GM12892 (cell line): ENCODE results near the gene ZNF407.

ENCODE experiments used
- POLR2A ChIP-seq: IDR thresholded peaks from 2 replicates; pipeline ENCODE4 v1.6.1; 2011; ENCODE audit warnings: low read depth, low read length, control low read depth
- TAF1 ChIP-seq: IDR thresholded peaks from 2 replicates; pipeline ENCODE4 v1.6.1; 2011; ENCODE audit warnings: low read depth, mild to moderate bottlenecking, control low read depth, low read length, borderline replicate concordance

DNA sequence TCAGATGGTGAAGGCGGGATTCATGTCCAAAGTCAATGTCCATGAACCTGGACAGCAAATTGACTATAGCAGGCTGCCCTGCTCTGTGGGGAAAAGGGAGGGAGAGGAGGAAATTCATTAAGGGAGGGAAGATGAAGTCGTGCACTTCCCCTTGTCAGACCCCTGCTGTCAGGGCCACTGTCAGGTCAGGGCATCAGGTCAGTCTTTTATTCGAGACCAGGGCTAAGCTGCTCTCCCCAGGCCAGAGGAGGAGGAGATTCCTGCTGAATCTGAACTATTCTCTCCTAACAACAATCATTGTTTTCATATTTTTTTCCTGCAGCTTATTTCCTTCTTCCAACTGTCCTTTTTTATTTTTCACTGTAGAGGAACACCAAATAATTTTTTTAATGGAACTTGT is 46.2 kb upstream of the ZNF407 start:
- no peak for TF ChIP-seq TAF1
- TF ChIP-seq POLR2A = no peak
